Activated T-cell treated with anti-CD3 and anti-CD28 coated beads, Interleukin-2, amount 50 U/mL, for 4 hours (primary cell): Measurements from ENCODE around the gene GAGE12H. TPM values are rescaled to one million over a fixed set of nuclear protein-coding genes. Genes with fewer than 3 reads are reported as not detected.

Experiments
- ATAC-seq, 2 donors: fragments of 200-7000 bp; cut with Tn5 transposase; one replicate each; pipeline ENCODE4 v1.10.0; 2021
- DNase-seq: peaks from one replicate; pipeline ENCODE4 v3.0.0-alpha.2; 2020
- H3K27me3 Mint-ChIP-seq: one replicate; pipeline ENCODE4 v1.8.0; 2021; ENCODE audit warnings: low read depth, mixed read lengths
- H3K36me3 Mint-ChIP-seq: one replicate; pipeline ENCODE4 v1.8.0; 2022; ENCODE audit warnings: mixed read lengths; ENCODE audit not compliant: insufficient read depth
- H3K4me1 Mint-ChIP-seq: one replicate; pipeline ENCODE4 v1.8.0; 2021; ENCODE audit warnings: low read depth, mixed read lengths
- H3K4me3 Mint-ChIP-seq: one replicate; pipeline ENCODE4 v1.8.0; 2021; ENCODE audit warnings: mild to moderate bottlenecking, moderate library complexity, mixed read lengths
- H3K9me3 Mint-ChIP-seq: one replicate; pipeline ENCODE4 v1.8.0; 2021; ENCODE audit warnings: mixed read lengths
- total RNA-seq, 3 donors: library from RNA; stranded (reverse); gene quantifications; one replicate each; pipeline ENCODE4 v1.2.1, GENCODE V29; 2021

The GAGE12H gene
- total RNA-seq, 3 donors from 2014 or later = not detected

DNA sequence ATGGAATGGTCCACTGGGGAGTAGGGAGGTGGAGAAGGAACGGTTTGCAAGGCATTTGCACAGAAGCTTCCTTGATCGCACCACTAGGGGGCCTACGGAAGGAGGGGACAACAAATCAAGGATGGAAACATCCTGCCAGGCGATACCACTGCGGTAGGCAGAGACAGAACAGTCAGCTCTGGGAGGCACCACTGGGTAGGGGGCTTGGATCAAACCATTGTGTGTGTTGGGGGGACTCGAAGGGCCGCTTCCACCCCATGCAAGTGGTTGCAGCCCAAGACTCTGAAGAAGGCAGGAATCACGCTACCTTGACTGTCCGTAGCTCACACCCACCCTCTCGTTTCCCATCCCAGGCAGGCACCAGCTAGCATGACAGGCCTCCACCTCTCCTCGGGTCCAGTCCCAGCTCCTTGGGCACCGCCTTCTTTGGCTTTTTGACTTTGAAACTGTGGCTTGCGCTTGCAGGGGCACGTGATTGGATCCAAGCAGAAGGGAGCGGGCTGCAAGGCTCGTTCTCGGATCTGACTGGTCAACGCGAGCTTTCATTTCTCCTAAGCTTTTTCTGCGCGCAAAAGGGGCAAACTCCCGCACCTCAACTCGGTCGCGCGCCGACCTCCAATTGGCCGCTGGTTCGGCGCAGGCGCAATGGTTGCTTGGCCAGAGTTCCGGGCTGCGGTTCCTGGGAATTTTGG, 47.5 kb downstream of the GAGE12H start:
- Mint-ChIP-seq H3K9me3 (no peaks in the 10 kb centered on the region), H3K4me3 (peak overlapping the region; percentile 68), H3K4me1 (no peaks in the 10 kb centered on the region), H3K27me3 (peaks cover 1% of the 10 kb centered on the region), H3K36me3 (no peaks in the 10 kb centered on the region)
- peak in 1 of 2 donors; percentile 56 for ATAC-seq
- DNase-seq = peak; percentile 17

Other genes with a start within 250 kb of the GAGE12H start
- gene GAGE13, start 248.4 kb upstream of the GAGE12H start, total RNA-seq = not detected
- gene GAGE12C, start 47.8 kb upstream of the GAGE12H start, total RNA-seq = not detected
- gene GAGE12D, start 38.2 kb upstream of the GAGE12H start, total RNA-seq = not detected
- not detected for gene GAGE12E, start 28.7 kb upstream of the GAGE12H start, total RNA-seq
- gene GAGE12F, start 19.1 kb upstream of the GAGE12H start, total RNA-seq = under 1 TPM in 1 of 3 donors, not detected in 2; 0.42 TPM
- gene GAGE12G, start 9.5 kb upstream of the GAGE12H start, total RNA-seq = under 1 TPM in 1 of 3 donors, not detected in 2; 0.42 TPM
- gene GAGE2A, start 9.5 kb downstream of the GAGE12H start, total RNA-seq = under 1 TPM in 2 of 3 donors, not detected in 1; 0.48 to 0.55 TPM
- gene GAGE1, start 19.1 kb downstream of the GAGE12H start, total RNA-seq = not detected
- gene PAGE1, start 116.0 kb downstream of the GAGE12H start, total RNA-seq = not detected
- gene PAGE4, start 249.4 kb downstream of the GAGE12H start, total RNA-seq = not detected